Measurements from ENCODE around the gene LY6G6C.

GRCh38 chr6:31765559-31765909 is 44.0 kb upstream of the LY6G6C start:
- TF ChIP-seq CTCF (IDR thresholded peaks at IDR 0.05) (no peak), POLR2A (IDR thresholded peaks at IDR 0.05) (no peak)
